ENCODE results near the gene PGLYRP1.

The PGLYRP1 gene

GRCh38 chr19:45994998-45995714 is 27.7 kb downstream of the PGLYRP1 start, which contains the start of gene CCDC61:
CCDC61 (plus strand) TSS chr19:45995467; CDS start chr19:46003019, 7,552 bp downstream.
- TF ChIP-seq, protein P1, sequence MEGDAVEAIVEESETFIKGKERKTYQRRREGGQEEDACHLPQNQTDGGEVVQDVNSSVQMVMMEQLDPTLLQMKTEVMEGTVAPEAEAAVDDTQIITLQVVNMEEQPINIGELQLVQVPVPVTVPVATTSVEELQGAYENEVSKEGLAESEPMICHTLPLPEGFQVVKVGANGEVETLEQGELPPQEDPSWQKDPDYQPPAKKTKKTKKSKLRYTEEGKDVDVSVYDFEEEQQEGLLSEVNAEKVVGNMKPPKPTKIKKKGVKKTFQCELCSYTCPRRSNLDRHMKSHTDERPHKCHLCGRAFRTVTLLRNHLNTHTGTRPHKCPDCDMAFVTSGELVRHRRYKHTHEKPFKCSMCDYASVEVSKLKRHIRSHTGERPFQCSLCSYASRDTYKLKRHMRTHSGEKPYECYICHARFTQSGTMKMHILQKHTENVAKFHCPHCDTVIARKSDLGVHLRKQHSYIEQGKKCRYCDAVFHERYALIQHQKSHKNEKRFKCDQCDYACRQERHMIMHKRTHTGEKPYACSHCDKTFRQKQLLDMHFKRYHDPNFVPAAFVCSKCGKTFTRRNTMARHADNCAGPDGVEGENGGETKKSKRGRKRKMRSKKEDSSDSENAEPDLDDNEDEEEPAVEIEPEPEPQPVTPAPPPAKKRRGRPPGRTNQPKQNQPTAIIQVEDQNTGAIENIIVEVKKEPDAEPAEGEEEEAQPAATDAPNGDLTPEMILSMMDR (conservative IDR thresholded peaks at IDR 0.05; ENCODE audit: low read depth, low read length) = no peak
- peak; percentile 100 for DNase-seq (ENCODE audit: low read depth)
- peak within 1 kb of the TSS; percentile 88 for H3K4me3 ChIP-seq (ENCODE audit: low read depth, low read length)

GRCh38 chr19:45994456-45994997 is 28.3 kb downstream of the PGLYRP1 start:
- DNase-seq (ENCODE audit: low read depth) = no peak
- H3K4me3 ChIP-seq (ENCODE audit: low read depth, low read length) = peak overlapping the region; percentile 60
- TF ChIP-seq, protein P1 (conservative IDR thresholded peaks at IDR 0.05; ENCODE audit: low read depth, low read length) = no peak

- H3K4me3 ChIP-seq (ENCODE audit: low read depth, low read length) = no peak overlapping the region
- TF ChIP-seq, protein P1 (conservative IDR thresholded peaks at IDR 0.05; ENCODE audit: low read depth, low read length) = no peak
- DNase-seq (ENCODE audit: low read depth) = no peak
These were observed 32.6 kb downstream of the PGLYRP1 start for GRCh38 chr19:45990113-45990728.

GRCh38 chr19:45985321-45985720 is 37.5 kb downstream of the PGLYRP1 start:
- DNase-seq (ENCODE audit: low read depth) = no peak
- no peak overlapping the region for H3K4me3 ChIP-seq (ENCODE audit: low read depth, low read length)
- TF ChIP-seq, protein P1 (conservative IDR thresholded peaks at IDR 0.05; ENCODE audit: low read depth, low read length) = no peak

DNA sequence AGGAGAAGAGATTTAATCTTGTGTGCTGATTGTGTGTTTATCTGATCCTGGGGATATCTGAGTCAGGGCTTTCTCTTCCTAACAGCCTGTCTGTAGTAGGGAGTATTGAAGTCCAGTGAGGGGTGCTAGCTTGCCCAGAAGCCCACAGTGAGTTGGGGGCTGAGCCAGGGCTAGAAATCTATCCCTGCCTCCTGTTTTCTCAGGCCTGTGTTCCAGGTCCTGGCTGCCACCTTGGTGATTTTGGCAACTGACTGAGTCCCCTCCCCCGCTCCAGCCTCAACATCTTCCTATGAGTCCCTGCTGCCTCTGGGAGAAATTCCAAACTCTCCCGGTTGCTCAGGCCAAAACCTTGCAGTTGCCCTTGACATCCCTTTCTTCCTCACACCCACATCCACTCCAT is 41.5 kb downstream of the PGLYRP1 start:
- DNase-seq (ENCODE audit: low read depth) = no peak
- TF ChIP-seq, protein P1 (conservative IDR thresholded peaks at IDR 0.05; ENCODE audit: low read depth, low read length) = no peak
- H3K4me3 ChIP-seq (ENCODE audit: low read depth, low read length) = no peak overlapping the region

DNA sequence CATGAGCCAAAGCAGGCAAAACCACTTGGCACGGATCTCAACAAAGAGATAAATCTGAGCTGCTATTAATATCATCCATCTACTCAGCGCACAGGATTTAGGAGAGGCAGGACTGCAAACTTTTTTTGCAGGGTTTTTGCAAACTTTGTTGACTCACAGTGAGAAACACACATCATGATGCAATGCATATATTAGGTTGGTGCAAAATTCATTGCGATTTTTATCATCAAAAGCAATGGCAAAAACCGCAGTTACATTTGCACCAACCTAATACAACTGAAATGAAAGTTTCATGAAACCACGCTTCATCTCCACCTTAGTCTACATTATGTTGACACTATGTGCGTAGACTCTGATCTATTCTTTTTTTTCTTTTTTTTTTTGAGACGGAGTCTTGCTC is 44.7 kb downstream of the PGLYRP1 start:
- DNase-seq (ENCODE audit: low read depth) = no peak
- no peak overlapping the region for H3K4me3 ChIP-seq (ENCODE audit: low read depth, low read length)
- TF ChIP-seq, protein P1 (conservative IDR thresholded peaks at IDR 0.05; ENCODE audit: low read depth, low read length) = no peak

Data from choroid plexus epithelial cell (primary cell).